Kidney epithelial cell (primary cell): ENCODE results near the gene CXCL1. TPM values are rescaled to one million over a fixed set of nuclear protein-coding genes. Genes with fewer than 3 reads are reported as not detected.

ENCODE experiments used
- DNase-seq: peaks from one replicate; pipeline ENCODE4 v3.0.0-alpha.2; 2010; ENCODE audit warnings: low read depth
- H3K27me3 ChIP-seq: 2 replicates; pipeline ENCODE4 v1.6.0; 2011; ENCODE audit warnings: low read length; ENCODE audit not compliant: control insufficient read depth, insufficient read depth
- H3K36me3 ChIP-seq: 2 replicates; pipeline ENCODE4 v1.5.1; 2011; ENCODE audit warnings: low read length; ENCODE audit not compliant: control insufficient read depth, insufficient read depth
- H3K4me3 ChIP-seq: 2 replicates; pipeline ENCODE4 v1.5.1; 2011; ENCODE audit warnings: low read depth, mild to moderate bottlenecking, control low read depth, low read length
- CTCF ChIP-seq: IDR thresholded peaks from 2 replicates; pipeline ENCODE4 v1.5.1; 2011; ENCODE audit warnings: mild to moderate bottlenecking, moderate library complexity, low read length, control low read depth, inconsistent platforms; ENCODE audit not compliant: insufficient read depth, poor library complexity, severe bottlenecking
- total RNA-seq: library from RNA; depleted of rRNA; stranded (reverse); fragments of >200 nt; gene quantifications from 2 replicates; pipeline ENCODE4 v1.2.3, GENCODE V29; 2015

The CXCL1 gene
- total RNA-seq, 1 donor from 2014 or later = 75.9 TPM

GRCh38 chr4:73874386-73874785, 5.2 kb downstream of the CXCL1 start:
- H3K4me3 ChIP-seq = no peak overlapping the region
- no peak for DNase-seq
- no peak for TF ChIP-seq CTCF
- no peaks in the 10 kb centered on the region for H3K27me3 ChIP-seq
- no peaks in the 10 kb centered on the region for H3K36me3 ChIP-seq

GRCh38 chr4:73875401-73875800, 6.2 kb downstream of the CXCL1 start:
- H3K36me3 ChIP-seq = no peaks in the 10 kb centered on the region
- TF ChIP-seq CTCF = no peak
- DNase-seq = no peak
- H3K27me3 ChIP-seq = no peaks in the 10 kb centered on the region
- no peak overlapping the region for H3K4me3 ChIP-seq

GRCh38 chr4:73883306-73883705, 14.1 kb downstream of the CXCL1 start:
- no peak overlapping the region for H3K4me3 ChIP-seq
- TF ChIP-seq CTCF = no peak
- H3K27me3 ChIP-seq = no peaks in the 10 kb centered on the region
- no peaks in the 10 kb centered on the region for H3K36me3 ChIP-seq
- no peak for DNase-seq

- no peak for TF ChIP-seq CTCF
- Histone ChIP-seq H3K4me3 (no peak overlapping the region), H3K36me3 (no peaks in the 10 kb centered on the region), H3K27me3 (no peaks in the 10 kb centered on the region)
- DNase-seq = no peak
Measured at GRCh38 chr4:73885574-73886267, 16.5 kb downstream of the CXCL1 start.

- no peak for TF ChIP-seq CTCF
- no peaks in the 10 kb centered on the region for H3K36me3 ChIP-seq
- DNase-seq = no peak
- H3K4me3 ChIP-seq = no peak overlapping the region
- H3K27me3 ChIP-seq = no peaks in the 10 kb centered on the region
Measured at GRCh38 chr4:73891326-73891725, 22.1 kb downstream of the CXCL1 start.

GRCh38 chr4:73891739-73892405, 22.7 kb downstream of the CXCL1 start:
- Histone ChIP-seq H3K27me3 (no peaks in the 10 kb centered on the region), H3K36me3 (no peaks in the 10 kb centered on the region), H3K4me3 (no peak overlapping the region)
- TF ChIP-seq CTCF = no peak
- DNase-seq = no peak
